Measurements from ENCODE around the gene ASTN2.
A peak's percentile ranks its signal among the peaks of the same experiment; 100 is the strongest.

ASTN2 gene

GRCh38 chr9:116525611-116526010 is 889.2 kb downstream of the ASTN2 start:
- no peak for DNase-seq (ENCODE audit: low read depth in 2 of 2)

- DNase-seq (ENCODE audit: low read depth in 2 of 2): no peak
Measured at GRCh38 chr9:116524778-116525470, 889.9 kb downstream of the ASTN2 start.

- DNase-seq (ENCODE audit: low read depth in 2 of 2): no peak
Measured at GRCh38 chr9:116520218-116520617, 894.6 kb downstream of the ASTN2 start.

- no peak for DNase-seq (ENCODE audit: low read depth in 2 of 2)
Measured at GRCh38 chr9:116516456-116516855, 898.4 kb downstream of the ASTN2 start.

GRCh38 chr9:116515541-116515940 is 899.3 kb downstream of the ASTN2 start:
- no peak for DNase-seq (ENCODE audit: low read depth in 2 of 2)

- DNase-seq (ENCODE audit: low read depth in 2 of 2): no peak
Measured at GRCh38 chr9:116506685-116507084, 908.2 kb downstream of the ASTN2 start.

- no peak for DNase-seq (ENCODE audit: low read depth in 2 of 2)
Measured at GRCh38 chr9:116504893-116505480, 909.9 kb downstream of the ASTN2 start.

GRCh38 chr9:116504081-116504480 is 910.8 kb downstream of the ASTN2 start:
- DNase-seq (ENCODE audit: low read depth in 2 of 2): no peak

GRCh38 chr9:116502746-116503145 is 912.1 kb downstream of the ASTN2 start:
- no peak for DNase-seq (ENCODE audit: low read depth in 2 of 2)

- no peak for DNase-seq (ENCODE audit: low read depth in 2 of 2)
Measured at GRCh38 chr9:116501871-116502270, 913.0 kb downstream of the ASTN2 start.

- DNase-seq (ENCODE audit: low read depth in 2 of 2): no peak
Measured at GRCh38 chr9:116499986-116500871, 914.6 kb downstream of the ASTN2 start.

- DNase-seq (ENCODE audit: low read depth in 2 of 2): no peak
Measured at GRCh38 chr9:116499434-116499833, 915.4 kb downstream of the ASTN2 start.

GRCh38 chr9:116497095-116497890 is 917.6 kb downstream of the ASTN2 start:
- no peak for DNase-seq (ENCODE audit: low read depth in 2 of 2)

- no peak for DNase-seq (ENCODE audit: low read depth in 2 of 2)
Measured at GRCh38 chr9:116496167-116496566, 918.7 kb downstream of the ASTN2 start.

GRCh38 chr9:116495725-116496124 is 919.1 kb downstream of the ASTN2 start:
- DNase-seq (ENCODE audit: low read depth in 2 of 2): no peak

- DNase-seq (ENCODE audit: low read depth in 2 of 2): peak; percentile 1 to 5
Measured at GRCh38 chr9:116494815-116495634, 919.8 kb downstream of the ASTN2 start.

GRCh38 chr9:116493183-116493860 is 921.5 kb downstream of the ASTN2 start:
- DNase-seq (ENCODE audit: low read depth in 2 of 2): no peak

- no peak for DNase-seq (ENCODE audit: low read depth in 2 of 2)
Measured at GRCh38 chr9:116491659-116492058, 923.2 kb downstream of the ASTN2 start.

- no peak for DNase-seq (ENCODE audit: low read depth in 2 of 2)
Measured at GRCh38 chr9:116491219-116491618, 923.6 kb downstream of the ASTN2 start.

GRCh38 chr9:116490321-116490720 is 924.5 kb downstream of the ASTN2 start:
- DNase-seq (ENCODE audit: low read depth in 2 of 2): no peak

Data from stimulated activated CD4-positive, alpha-beta T cell treated with anti-CD3 and anti-CD28 coated beads, Interleukin-1b, Interleukin-23, amount 100 ng/mL, for 4 hours (primary cell).